NCI-H2171 treated with DMSO at 0.1 percent for 48 hours (cell line): ENCODE measurements around the gene OR4K15.
"Not testable (repeated sequence)": the region's sequence is repeated elsewhere in the genome, so short reads cannot be mapped to it uniquely, and the experiment has no call there.

Source experiments
- DNase-seq: peaks from one replicate; lab custom pipeline; 2025; lab: John Stamatoyannopoulos, UW

OR4K15 gene, protein sequence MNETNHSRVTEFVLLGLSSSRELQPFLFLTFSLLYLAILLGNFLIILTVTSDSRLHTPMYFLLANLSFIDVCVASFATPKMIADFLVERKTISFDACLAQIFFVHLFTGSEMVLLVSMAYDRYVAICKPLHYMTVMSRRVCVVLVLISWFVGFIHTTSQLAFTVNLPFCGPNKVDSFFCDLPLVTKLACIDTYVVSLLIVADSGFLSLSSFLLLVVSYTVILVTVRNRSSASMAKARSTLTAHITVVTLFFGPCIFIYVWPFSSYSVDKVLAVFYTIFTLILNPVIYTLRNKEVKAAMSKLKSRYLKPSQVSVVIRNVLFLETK

DNA sequence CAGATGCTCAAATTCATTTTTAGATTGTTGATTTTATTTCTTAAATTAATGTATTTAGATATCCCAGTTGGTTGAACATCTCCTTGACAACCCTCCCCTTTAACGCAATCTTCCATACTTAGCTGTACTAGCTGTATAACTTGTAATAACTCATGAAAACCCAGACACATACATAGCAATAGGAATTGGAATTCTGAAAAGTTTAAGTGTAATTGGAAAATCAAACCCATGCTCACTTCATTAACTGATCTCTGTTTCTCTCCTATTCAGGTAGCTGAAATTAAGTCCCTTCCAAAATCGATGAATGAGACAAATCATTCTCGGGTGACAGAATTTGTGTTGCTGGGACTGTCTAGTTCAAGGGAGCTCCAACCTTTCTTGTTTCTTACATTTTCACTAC, at the start of gene OR4K15:
Gene OR4K15 (plus strand): TSS at position 301 of the 400 bp plus-strand sequence. CDS start 0 bp downstream, at position 301.
- DNase-seq: no peak

DNA sequence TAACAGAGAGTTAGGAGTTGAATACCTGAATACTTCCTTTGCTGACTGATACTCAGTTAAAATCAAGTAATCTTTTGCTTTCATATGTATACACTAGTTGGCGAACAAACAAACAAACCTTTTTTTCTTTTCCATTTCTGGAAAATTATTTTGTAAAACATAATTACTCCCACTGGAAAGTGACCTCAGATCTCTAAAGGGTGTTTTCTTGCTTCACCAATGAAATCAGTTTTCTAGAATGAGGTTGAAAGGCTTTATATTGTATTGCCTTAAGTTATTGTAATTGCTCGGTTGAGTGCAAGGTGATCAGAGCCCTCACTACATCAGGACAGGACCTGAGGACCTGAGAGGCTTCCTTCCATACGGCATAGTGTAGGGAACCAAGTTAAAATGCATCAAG, 44.8 kb upstream of the OR4K15 start, which contains the start of gene OR4K1:
Gene OR4K1 (plus strand): TSS at position 301 of the 400 bp plus-strand sequence. CDS start 4,750 bp downstream, outside the sequence.
- no peak for DNase-seq

DNA sequence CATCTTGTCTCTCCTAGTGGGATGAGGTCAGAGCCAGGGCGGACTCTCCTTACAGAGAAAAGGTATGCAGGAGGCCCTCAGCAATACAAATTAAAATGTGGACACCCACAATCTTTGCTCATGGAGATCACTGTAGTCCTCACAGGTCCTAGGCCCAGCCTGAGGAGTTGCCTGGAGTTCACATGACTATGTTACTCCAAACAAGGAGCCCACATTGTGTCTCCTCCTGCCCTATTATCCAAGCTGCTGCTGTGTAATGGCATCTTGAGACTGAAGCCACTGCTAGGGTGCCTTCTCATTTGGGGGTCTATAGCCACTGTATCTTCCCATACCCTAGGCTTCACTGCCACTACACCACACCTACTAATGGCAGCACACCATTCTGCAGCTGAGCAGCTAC, 33.7 kb upstream of the OR4K15 start:
- no peak for DNase-seq

DNA sequence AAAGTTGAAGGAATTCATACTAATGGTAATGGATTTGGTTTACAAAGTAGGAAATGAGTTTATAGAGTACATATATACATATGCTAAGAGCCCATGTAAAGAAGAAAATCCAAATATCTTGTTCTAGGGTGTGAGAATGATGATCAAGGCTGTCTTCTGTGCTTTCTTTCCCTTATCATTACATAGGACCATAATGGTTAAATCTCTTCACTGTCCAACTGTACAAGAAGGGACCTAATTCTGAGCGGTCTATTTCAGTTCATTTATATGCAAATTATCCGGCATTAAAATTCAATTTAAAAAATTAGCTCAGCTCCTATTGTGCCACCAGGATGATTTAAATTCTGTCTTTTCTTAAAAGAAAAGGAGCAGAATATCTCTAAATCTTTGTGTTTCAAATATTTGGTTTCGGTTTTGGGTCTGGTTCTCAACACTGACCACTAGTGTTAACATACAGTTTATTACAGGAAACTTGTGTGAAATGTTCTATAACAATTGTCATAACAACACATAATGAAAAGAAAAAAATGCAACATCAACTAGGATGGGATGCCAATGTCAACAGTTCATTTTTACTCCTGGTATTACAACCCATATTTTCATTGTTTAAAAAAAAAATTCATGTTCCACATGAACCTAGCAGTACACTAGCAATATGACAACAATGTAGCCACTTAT, 27.8 kb upstream of the OR4K15 start:
- DNase-seq: no peak

DNA sequence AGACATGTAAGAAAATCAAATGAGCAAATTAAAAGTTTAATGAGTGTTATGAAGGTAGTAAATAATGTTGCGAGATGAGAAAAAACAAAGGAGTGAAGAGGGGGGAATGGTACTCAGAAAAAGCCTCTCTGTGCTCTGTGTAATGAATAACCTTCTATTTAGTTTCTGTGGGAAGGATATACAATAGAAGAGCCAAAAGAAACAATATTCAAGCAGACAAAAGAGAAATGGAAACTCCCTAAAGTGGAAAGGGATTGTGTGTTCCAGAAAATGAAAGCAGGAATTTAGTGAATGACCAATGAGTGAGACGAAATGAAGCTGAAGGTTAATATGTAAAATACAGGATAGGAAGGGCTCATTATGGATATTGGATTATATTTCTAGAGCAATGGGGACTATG, 26.2 kb upstream of the OR4K15 start:
- DNase-seq: no peak

DNA sequence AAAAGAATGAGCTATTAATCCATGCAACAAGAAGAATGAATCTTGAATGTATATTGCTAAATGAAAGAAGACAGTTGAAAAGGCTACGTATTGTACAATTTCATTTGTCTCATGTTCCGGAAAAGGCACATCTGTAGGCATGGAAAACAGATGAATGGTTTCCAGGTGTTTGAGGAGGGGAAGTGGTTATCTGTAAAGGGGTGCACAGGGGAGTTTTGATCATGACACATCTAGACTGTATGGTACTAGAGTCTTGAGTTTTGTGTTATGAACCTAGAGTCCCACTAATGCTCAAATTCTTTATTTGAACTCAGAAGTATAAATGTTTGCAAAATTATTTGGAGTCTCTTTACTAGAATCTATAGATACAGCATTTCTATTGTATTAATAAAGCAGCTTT, 5.7 kb upstream of the OR4K15 start:
- DNase-seq: not testable (repeated sequence)

DNA sequence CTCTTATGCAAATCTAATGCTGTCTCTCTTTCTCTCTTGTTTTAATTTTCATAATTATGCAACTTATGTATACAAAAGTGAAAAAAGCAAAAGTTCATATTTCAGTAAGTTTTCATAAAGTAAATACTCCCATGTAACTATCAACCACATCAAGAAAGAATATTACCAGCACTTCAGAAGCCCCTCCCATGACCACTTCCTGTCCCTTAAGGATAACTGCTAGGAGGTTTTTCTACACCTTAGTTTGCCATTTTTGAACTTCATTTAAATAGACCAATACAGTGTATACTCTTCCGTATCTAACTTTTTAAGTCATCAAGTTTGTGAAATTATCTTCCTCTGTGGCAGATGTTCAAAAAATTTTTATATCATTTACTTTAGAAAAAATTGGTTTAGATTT, 547 bp upstream of the OR4K15 start:
- no peak for DNase-seq

DNA sequence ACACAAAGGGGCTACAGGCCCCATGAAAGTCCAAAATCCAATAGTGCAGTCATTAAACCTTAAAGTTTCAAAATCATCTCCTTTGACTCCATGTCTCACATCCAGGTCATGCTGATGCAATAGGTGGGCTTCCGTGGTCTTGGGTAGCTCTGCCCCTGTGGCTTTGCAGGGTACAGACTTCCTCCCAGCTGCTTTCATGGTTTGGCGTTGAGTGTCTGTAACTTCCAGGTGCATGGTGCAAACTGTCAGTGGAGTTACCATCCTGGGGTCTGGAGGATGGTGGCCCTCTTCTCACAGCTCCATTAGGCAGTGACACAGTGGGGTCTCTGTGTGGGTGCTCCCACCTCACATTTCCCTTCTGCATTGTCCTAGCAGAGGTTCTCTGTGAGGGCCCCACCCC, 18.0 kb downstream of the OR4K15 start:
- DNase-seq: no peak

DNA sequence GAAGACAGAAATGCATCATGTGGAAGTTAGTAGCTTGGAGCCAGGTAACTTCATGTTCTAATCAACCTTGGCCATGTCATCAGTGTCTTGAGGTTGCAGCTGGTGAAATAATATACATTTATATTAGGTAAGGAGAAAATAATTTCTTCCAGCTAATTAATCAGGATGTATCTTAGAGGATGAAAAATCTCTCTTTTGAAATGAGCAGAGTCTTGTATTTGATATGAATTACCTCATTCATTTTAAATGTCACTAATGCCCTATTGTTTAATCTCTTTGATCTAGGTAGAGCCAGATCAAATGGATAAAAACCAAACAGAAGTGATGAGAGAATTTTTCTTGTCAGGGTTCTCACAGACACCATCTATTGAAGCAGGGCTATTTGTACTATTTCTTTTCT, 26.5 kb downstream of the OR4K15 start, which contains the start of gene OR4Q2:
Gene OR4Q2 (plus strand): TSS at position 301 of the 400 bp plus-strand sequence.
- DNase-seq: no peak

DNA sequence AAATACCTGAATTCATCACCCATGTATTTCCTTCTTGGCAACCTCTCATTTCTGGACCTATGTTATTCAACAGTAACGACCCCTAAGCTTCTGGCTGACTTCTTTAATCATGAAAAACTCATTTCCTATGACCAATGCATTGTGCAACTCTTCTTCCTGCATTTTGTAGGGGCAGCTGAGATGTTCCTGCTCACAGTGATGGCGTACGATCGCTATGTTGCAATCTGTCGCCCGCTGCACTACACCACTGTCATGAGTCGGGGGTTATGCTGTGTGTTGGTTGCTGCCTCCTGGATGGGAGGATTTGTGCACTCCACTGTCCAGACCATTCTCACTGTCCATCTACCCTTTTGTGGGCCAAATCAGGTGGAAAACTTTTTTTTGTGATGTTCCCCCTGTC, 26.9 kb downstream of the OR4K15 start:
- no peak for DNase-seq

DNA sequence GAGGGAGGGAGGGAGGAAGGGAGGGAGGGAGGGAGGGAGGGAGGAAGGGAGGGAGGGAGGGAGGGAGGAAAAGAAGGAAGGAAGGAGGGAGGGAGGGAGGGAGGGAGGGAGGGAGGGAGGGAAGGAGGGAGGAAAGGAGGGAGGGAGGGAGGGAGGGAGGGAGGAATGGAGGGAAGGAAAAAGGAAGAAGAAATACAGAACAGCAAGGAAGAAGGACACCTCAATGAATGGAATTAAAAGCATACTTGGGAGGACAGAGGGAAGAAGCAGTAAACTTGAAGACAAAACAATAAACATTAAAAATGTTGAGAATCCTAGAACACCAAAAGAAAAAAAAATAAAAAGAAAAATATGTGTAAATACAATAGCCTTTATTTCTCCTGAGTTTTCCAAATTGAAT, 32.8 kb downstream of the OR4K15 start:
- DNase-seq: no peak

DNA sequence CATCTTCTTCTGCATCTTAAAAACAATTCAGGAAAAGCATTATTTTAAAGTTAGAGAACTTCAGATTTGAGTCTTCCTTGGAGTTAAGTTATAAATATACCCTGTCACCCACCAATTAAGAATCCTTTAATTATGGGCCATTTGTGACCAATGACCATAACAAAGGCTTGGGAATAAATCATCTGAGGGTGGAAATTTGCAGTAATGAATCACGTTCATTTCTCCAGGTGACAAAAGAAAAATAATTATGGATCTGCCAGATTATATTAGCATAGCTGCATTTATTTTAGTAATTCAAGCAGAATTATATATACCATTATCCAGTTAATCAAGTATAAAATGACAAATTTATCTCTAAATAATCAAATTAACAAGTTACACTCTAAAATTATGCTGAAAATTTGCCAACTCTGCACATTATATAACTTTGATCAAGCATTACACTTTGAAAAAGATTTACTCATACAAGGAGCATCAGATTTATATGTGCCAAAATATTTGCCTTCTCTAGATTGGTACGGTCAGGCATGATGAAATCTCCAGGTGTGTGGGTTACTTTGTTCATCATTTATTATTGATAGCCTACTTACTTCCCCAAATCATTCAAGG, 44.0 kb downstream of the OR4K15 start, which contains the start of gene OR4K14:
Gene OR4K14 (minus strand): TSS at position 51 of the 609 bp plus-strand sequence. CDS start 4,114 bp downstream, outside the sequence.
- DNase-seq: no peak
